ENCODE measurements around the gene FBXL3.

FBXL3 gene

GRCh38 chr13:76973920-76974617 lies 52.9 kb downstream of the FBXL3 start:
- TF ChIP-seq CTCF (IDR thresholded peaks at IDR 0.05; ENCODE audit: low read depth, low read length), result no peak
- no peak overlapping the region for H3K4me3 ChIP-seq (ENCODE audit: low read depth, low read length)

- H3K4me3 ChIP-seq (ENCODE audit: low read depth, low read length), result no peak overlapping the region
- TF ChIP-seq CTCF (IDR thresholded peaks at IDR 0.05; ENCODE audit: low read depth, low read length), result no peak
Measured at GRCh38 chr13:76971851-76972829, 54.8 kb downstream of the FBXL3 start.

GRCh38 chr13:76971215-76971614 lies 55.7 kb downstream of the FBXL3 start:
- TF ChIP-seq CTCF (IDR thresholded peaks at IDR 0.05; ENCODE audit: low read depth, low read length), result no peak
- no peak overlapping the region for H3K4me3 ChIP-seq (ENCODE audit: low read depth, low read length)

- no peak for TF ChIP-seq CTCF (IDR thresholded peaks at IDR 0.05; ENCODE audit: low read depth, low read length)
- H3K4me3 ChIP-seq (ENCODE audit: low read depth, low read length), result no peak overlapping the region
Measured at GRCh38 chr13:76969488-76970365, 57.2 kb downstream of the FBXL3 start.

- no peak overlapping the region for H3K4me3 ChIP-seq (ENCODE audit: low read depth, low read length)
- no peak for TF ChIP-seq CTCF (IDR thresholded peaks at IDR 0.05; ENCODE audit: low read depth, low read length)
Measured at GRCh38 chr13:76968041-76968440, 58.9 kb downstream of the FBXL3 start.

GRCh38 chr13:76967031-76967430 lies 59.9 kb downstream of the FBXL3 start:
- H3K4me3 ChIP-seq (ENCODE audit: low read depth, low read length), result no peak overlapping the region
- no peak for TF ChIP-seq CTCF (IDR thresholded peaks at IDR 0.05; ENCODE audit: low read depth, low read length)
